Measurements from ENCODE around the gene IRF2BP2.
"Not testable (repeated sequence)": the region's sequence is repeated elsewhere in the genome, so short reads cannot be mapped to it uniquely, and the experiment has no call there.

IRF2BP2 gene

GRCh38 chr1:234643850-234644134 is 33.8 kb upstream of the IRF2BP2 start:
- Mint-ChIP-seq H3K27me3 (ENCODE audit: low read depth) (peaks cover 3% of the 10 kb centered on the region), H3K27ac (no peak overlapping the region), H3K9me3 (peaks cover 16% of the 10 kb centered on the region), H3K4me1 (ENCODE audit: low read depth) (peaks cover 3% of the 10 kb centered on the region), H3K36me3 (ENCODE audit: low read depth) (peaks cover 6% of the 10 kb centered on the region), H3K4me3 (no peak overlapping the region)

DNA sequence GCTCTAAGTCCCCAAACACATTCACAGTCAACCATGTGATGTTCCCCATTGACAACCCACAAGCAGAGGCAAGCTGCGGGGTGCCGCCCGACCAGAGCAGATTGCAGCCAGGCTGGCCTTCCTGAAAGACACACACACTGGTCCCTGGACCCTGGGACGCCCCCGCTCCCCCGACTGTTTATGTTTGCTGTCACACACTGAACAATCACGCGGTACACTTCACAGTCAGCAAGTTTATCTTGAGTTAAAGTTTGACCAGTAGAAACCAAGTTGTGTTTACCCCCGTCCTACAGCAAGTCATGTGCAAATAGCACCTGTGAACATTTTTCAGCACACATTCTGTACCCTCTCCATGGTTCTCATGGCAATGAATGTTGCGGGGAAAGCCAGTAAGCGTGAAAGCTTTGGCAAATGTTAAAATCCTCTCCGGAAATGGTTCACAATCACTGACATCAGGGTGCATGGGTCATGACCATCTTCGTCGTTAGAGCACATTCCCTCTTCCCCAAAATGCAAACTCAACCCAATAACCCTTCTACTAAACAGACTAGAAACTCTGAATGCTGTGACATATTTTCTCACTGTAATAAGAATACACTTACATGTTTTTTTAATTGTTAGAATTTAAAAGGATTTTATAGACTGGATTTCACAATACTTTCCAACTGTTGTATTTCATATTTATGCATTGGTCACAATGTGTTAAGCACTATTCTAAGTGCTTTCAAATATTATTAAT is 33.3 kb upstream of the IRF2BP2 start:
- Mint-ChIP-seq H3K36me3 (ENCODE audit: low read depth) (peaks cover 6% of the 10 kb centered on the region), H3K27ac (no peak overlapping the region), H3K4me1 (ENCODE audit: low read depth) (peaks cover 3% of the 10 kb centered on the region), H3K9me3 (peaks cover 16% of the 10 kb centered on the region), H3K27me3 (ENCODE audit: low read depth) (peaks cover 3% of the 10 kb centered on the region), H3K4me3 (no peak overlapping the region)

DNA sequence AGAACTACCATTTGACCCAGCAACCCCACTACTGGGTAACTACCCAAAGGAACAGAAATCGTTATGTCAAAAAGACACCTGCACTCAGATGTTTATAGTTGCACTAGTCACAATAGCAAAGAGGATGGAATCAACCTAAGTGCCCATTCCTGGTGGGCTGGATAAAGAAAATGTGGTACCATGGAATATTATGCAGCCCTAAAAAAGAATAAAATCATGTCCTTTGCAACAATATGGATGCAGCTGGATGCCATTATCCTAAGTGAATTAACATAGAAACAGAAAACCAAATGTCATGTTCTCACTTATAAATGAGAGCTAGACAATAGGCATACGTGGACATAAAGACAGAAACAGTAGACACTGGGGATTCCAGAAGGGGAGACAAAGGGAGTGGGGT is 32.5 kb upstream of the IRF2BP2 start:
- Mint-ChIP-seq H3K4me3 (no peak overlapping the region), H3K9me3 (peaks cover 16% of the 10 kb centered on the region), H3K4me1 (ENCODE audit: low read depth) (peaks cover 3% of the 10 kb centered on the region), H3K27ac (no peak overlapping the region), H3K36me3 (ENCODE audit: low read depth) (peaks cover 6% of the 10 kb centered on the region), H3K27me3 (ENCODE audit: low read depth) (peaks cover 3% of the 10 kb centered on the region)

DNA sequence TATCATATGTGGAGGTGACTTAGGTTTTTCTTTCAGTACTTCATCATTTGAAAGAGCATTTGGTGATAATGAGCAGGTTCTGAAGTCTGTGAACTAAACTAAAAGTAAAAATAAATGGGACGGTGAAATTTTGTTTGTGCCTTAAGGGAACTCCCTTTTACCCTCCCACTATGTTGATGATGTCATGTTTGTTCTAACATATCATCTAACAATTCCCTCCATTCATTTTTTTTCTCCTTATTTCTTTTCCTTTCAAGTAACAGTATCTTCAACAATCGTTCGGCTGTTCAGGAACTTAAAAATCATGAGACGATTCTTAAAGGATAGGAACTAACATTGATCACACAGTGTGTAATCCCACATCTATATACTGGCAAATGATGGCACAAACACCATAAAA is 30.0 kb upstream of the IRF2BP2 start:
- Mint-ChIP-seq H3K9me3 (no peaks in the 10 kb centered on the region), H3K27me3 (ENCODE audit: low read depth) (no peaks in the 10 kb centered on the region), H3K4me1 (ENCODE audit: low read depth) (peaks cover 3% of the 10 kb centered on the region), H3K36me3 (ENCODE audit: low read depth) (no peaks in the 10 kb centered on the region), H3K27ac (no peak overlapping the region), H3K4me3 (no peak overlapping the region)

- no peaks in the 10 kb centered on the region for H3K9me3 Mint-ChIP-seq
- peaks cover 3% of the 10 kb centered on the region for H3K4me1 Mint-ChIP-seq (ENCODE audit: low read depth)
- H3K36me3 Mint-ChIP-seq (ENCODE audit: low read depth) = no peaks in the 10 kb centered on the region
- H3K4me3 Mint-ChIP-seq = no peak overlapping the region
- H3K27me3 Mint-ChIP-seq (ENCODE audit: low read depth) = no peaks in the 10 kb centered on the region
- H3K27ac Mint-ChIP-seq = no peak overlapping the region
Observed at GRCh38 chr1:234638832-234639799, 29.1 kb upstream of the IRF2BP2 start.

- H3K36me3 Mint-ChIP-seq (ENCODE audit: low read depth); H3K4me3 Mint-ChIP-seq; H3K27ac Mint-ChIP-seq; H3K4me1 Mint-ChIP-seq (ENCODE audit: low read depth); H3K9me3 Mint-ChIP-seq; H3K27me3 Mint-ChIP-seq (ENCODE audit: low read depth): not testable (repeated sequence)
Observed at GRCh38 chr1:234634922-234635321, 24.9 kb upstream of the IRF2BP2 start.

- Mint-ChIP-seq H3K27ac (no peak overlapping the region), H3K9me3 (no peaks in the 10 kb centered on the region), H3K36me3 (ENCODE audit: low read depth) (no peaks in the 10 kb centered on the region), H3K4me1 (ENCODE audit: low read depth) (peaks cover 2% of the 10 kb centered on the region), H3K4me3 (no peak overlapping the region), H3K27me3 (ENCODE audit: low read depth) (no peaks in the 10 kb centered on the region)
Observed at GRCh38 chr1:234634387-234634786, 24.4 kb upstream of the IRF2BP2 start.

GRCh38 chr1:234633246-234634003 is 23.4 kb upstream of the IRF2BP2 start:
- H3K4me3 Mint-ChIP-seq = no peak overlapping the region
- no peaks in the 10 kb centered on the region for H3K27me3 Mint-ChIP-seq (ENCODE audit: low read depth)
- peaks cover 2% of the 10 kb centered on the region for H3K4me1 Mint-ChIP-seq (ENCODE audit: low read depth)
- H3K9me3 Mint-ChIP-seq = no peaks in the 10 kb centered on the region
- no peak overlapping the region for H3K27ac Mint-ChIP-seq
- no peaks in the 10 kb centered on the region for H3K36me3 Mint-ChIP-seq (ENCODE audit: low read depth)

DNA sequence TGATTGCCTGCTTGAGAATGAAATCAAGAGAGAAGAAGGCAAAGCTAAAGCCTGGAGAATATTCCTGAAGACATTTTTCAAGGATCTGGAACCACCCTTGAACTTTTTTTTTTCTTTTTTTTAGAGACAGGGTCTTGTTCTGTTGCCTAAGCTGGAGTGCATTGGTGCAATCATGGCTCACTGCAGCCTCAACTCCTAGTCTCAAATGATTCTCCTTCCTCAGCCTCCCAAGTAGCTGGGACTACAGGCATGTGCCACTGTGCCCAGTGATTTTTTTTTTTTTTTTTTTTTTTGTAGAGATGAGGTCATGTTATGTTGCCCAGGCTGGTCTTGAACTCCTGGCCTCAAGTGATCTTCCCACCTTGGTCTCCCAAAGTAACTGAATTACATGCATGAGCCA is 22.2 kb upstream of the IRF2BP2 start:
- Mint-ChIP-seq H3K36me3 (ENCODE audit: low read depth) (no peaks in the 10 kb centered on the region), H3K9me3 (no peaks in the 10 kb centered on the region), H3K27me3 (ENCODE audit: low read depth) (no peaks in the 10 kb centered on the region), H3K4me3 (no peak overlapping the region), H3K27ac (no peak overlapping the region), H3K4me1 (ENCODE audit: low read depth) (peaks cover 2% of the 10 kb centered on the region)

GRCh38 chr1:234631721-234632125 is 21.7 kb upstream of the IRF2BP2 start:
- Mint-ChIP-seq H3K9me3 (no peaks in the 10 kb centered on the region), H3K36me3 (ENCODE audit: low read depth) (no peaks in the 10 kb centered on the region), H3K27me3 (ENCODE audit: low read depth) (no peaks in the 10 kb centered on the region), H3K27ac (no peak overlapping the region), H3K4me1 (ENCODE audit: low read depth) (peaks cover 2% of the 10 kb centered on the region), H3K4me3 (no peak overlapping the region)

DNA sequence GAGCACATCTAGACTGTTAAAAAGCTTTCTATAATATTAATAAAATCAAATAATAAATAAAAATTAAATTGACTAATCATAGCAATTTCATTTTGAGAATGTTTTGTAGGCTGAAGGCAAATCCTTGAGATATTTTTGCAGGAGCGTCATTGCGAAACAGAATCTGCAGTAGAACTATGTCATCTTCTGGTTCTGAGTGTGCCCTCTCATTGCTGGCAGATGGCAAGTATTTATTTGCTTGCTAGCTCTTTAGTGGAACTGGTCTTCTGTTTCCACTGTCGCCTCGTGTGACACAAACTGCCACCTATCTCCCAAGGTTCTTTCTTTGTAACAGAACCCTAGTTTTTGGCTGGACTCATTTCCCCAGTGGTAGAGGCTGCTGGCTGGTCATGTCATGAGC is 19.0 kb upstream of the IRF2BP2 start:
- Mint-ChIP-seq H3K4me3 (no peak overlapping the region), H3K27me3 (ENCODE audit: low read depth) (no peaks in the 10 kb centered on the region), H3K27ac (no peak overlapping the region), H3K36me3 (ENCODE audit: low read depth) (no peaks in the 10 kb centered on the region), H3K9me3 (no peaks in the 10 kb centered on the region), H3K4me1 (ENCODE audit: low read depth) (peaks cover 2% of the 10 kb centered on the region)

DNA sequence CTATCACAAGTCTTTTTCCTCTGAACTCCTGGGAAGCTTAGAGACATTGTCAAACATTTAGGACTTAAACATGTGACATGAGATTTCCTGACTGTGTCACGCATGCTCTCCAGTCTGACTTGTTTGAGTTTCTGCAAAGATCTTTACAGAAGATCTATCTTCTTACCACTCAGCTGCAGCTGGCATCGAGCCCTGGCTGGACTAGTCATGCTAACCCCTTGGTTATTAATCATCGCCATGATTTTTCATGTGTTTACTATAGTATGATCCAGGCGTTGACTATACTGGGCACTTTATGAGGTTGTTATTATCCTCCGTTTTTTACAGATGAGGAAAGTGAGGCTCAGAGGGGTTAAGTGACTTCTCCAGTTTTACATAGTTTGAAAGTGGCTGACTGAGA is 18.1 kb upstream of the IRF2BP2 start:
- Mint-ChIP-seq H3K4me1 (ENCODE audit: low read depth) (peaks cover 2% of the 10 kb centered on the region), H3K27me3 (ENCODE audit: low read depth) (no peaks in the 10 kb centered on the region), H3K9me3 (no peaks in the 10 kb centered on the region), H3K36me3 (ENCODE audit: low read depth) (no peaks in the 10 kb centered on the region), H3K27ac (no peak overlapping the region), H3K4me3 (no peak overlapping the region)

DNA sequence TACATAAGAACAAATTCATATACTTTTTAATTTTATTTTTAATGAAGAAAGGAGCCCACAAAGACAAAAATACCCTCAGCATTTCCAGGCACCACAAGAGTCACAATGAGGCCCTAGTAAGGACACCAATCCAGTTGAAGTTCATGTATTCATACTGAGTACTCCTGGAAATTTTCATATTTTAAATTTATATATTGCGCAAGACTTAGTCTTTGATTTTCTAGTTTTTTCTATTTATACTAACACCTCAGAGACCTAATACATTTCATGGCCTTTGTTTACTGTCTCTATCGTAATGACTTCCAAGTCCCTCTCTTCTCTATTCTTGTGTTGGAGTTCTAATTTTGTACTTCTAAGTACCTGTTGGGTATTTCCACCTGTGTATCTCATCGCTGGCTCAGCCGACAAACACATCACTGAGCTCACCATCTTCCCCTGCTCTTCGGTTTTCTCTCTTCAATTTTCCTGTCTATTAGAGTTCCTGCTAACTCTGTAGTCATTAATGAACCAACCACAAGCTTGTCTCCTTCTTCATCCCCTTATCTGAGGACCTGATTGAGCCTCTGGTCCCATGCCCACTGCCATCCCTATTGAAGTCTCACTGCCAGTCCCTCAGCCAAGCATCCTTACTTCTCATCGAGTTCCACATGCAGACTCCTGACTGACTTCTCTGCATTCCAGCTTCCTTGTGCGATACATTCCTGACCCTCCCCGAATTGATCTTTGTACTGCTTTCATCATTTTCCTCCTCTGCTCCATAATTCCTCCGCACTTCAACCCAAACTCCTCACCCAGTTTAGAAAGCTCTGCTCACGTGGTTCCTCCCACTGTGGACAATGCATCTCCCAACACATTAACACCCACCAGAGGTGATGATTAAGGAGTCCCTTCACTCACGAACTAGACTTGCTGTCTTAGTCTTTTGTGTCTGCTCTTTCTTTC is 17.3 kb upstream of the IRF2BP2 start:
- H3K27me3 Mint-ChIP-seq (ENCODE audit: low read depth) = no peaks in the 10 kb centered on the region
- H3K4me1 Mint-ChIP-seq (ENCODE audit: low read depth) = peaks cover 2% of the 10 kb centered on the region
- H3K9me3 Mint-ChIP-seq = no peaks in the 10 kb centered on the region
- no peaks in the 10 kb centered on the region for H3K36me3 Mint-ChIP-seq (ENCODE audit: low read depth)
- no peak overlapping the region for H3K27ac Mint-ChIP-seq
- no peak overlapping the region for H3K4me3 Mint-ChIP-seq

- H3K27me3 Mint-ChIP-seq (ENCODE audit: low read depth) = no peaks in the 10 kb centered on the region
- no peak overlapping the region for H3K4me3 Mint-ChIP-seq
Observed at GRCh38 chr1:234626391-234626790, 16.4 kb upstream of the IRF2BP2 start.

More at GRCh38 chr1:234626391-234626790, 16.4 kb upstream of the IRF2BP2 start:
- Mint-ChIP-seq H3K9me3 (no peaks in the 10 kb centered on the region), H3K27ac (no peak overlapping the region), H3K36me3 (ENCODE audit: low read depth) (no peaks in the 10 kb centered on the region), H3K4me1 (ENCODE audit: low read depth) (peaks cover 2% of the 10 kb centered on the region)

All from T-helper 1 cell treated with Interleukin-12 subunit alpha and Interleukin-12 subunit beta and Interleukin-4 antibody, amounts not matched to agents 30 μg/mL and 1 μg/mL, for 36 hours (primary cell).